ENCODE data around the gene CEACAM6.

Gene CEACAM6

GRCh38 chr19:41795031-41795461 lies 39.7 kb downstream of the CEACAM6 start:
- no peaks in the 10 kb centered on the region for H3K9me3 ChIP-seq
- DNase-seq (ENCODE audit: low spot score in 2 of 2) = peak; percentile 18 to 77
- no peak overlapping the region for H3K4me3 ChIP-seq
- no peaks in the 10 kb centered on the region for H3K36me3 ChIP-seq (replicated peaks)
- peaks cover 14% of the 10 kb centered on the region for H3K27me3 ChIP-seq (ENCODE audit: low read depth)
- in situ Hi-C loops (cut with MboI; ENCODE audit: low sequenced_read_pairs) = no loop called here
- H3K4me1 ChIP-seq = no peaks in the 10 kb centered on the region

- H3K27me3 ChIP-seq (ENCODE audit: low read depth) = peaks cover 6% of the 10 kb centered on the region
- no peaks in the 10 kb centered on the region for H3K4me1 ChIP-seq
- no peaks in the 10 kb centered on the region for H3K36me3 ChIP-seq (replicated peaks)
- DNase-seq (ENCODE audit: low spot score in 2 of 2) = no peak
- H3K9me3 ChIP-seq = no peaks in the 10 kb centered on the region
- in situ Hi-C loops (cut with MboI; ENCODE audit: low sequenced_read_pairs) = no loop called here
- no peak within 1 kb of the TSS for H3K4me3 ChIP-seq
These were observed 41.0 kb downstream of the CEACAM6 start, which contains the start of gene CEACAM3 for GRCh38 chr19:41796362-41796761. CEACAM3 (plus strand) TSS chr19:41796587; CDS start chr19:41796678, 91 bp downstream.

- H3K9me3 ChIP-seq = no peaks in the 10 kb centered on the region
- in situ Hi-C loops (cut with MboI; ENCODE audit: low sequenced_read_pairs) = no loop called here
- DNase-seq (ENCODE audit: low spot score in 2 of 2) = no peak
- H3K27me3 ChIP-seq (ENCODE audit: low read depth) = peaks cover 6% of the 10 kb centered on the region
- no peaks in the 10 kb centered on the region for H3K36me3 ChIP-seq (replicated peaks)
- no peaks in the 10 kb centered on the region for H3K4me1 ChIP-seq
- no peak overlapping the region for H3K4me3 ChIP-seq
These were observed 41.6 kb downstream of the CEACAM6 start for GRCh38 chr19:41796901-41797300.

- no peak for DNase-seq (ENCODE audit: low spot score in 2 of 2)
- peaks cover 6% of the 10 kb centered on the region for H3K27me3 ChIP-seq (ENCODE audit: low read depth)
- in situ Hi-C loops (cut with MboI; ENCODE audit: low sequenced_read_pairs) = no loop called here
- H3K9me3 ChIP-seq = no peaks in the 10 kb centered on the region
- H3K4me1 ChIP-seq = no peaks in the 10 kb centered on the region
- H3K4me3 ChIP-seq = no peak overlapping the region
- no peaks in the 10 kb centered on the region for H3K36me3 ChIP-seq (replicated peaks)
These were observed 44.2 kb downstream of the CEACAM6 start for GRCh38 chr19:41799444-41800000.

GRCh38 chr19:41801031-41801430 lies 45.7 kb downstream of the CEACAM6 start:
- Histone ChIP-seq H3K27me3 (ENCODE audit: low read depth) (peaks cover 12% of the 10 kb centered on the region), H3K9me3 (no peaks in the 10 kb centered on the region), H3K4me1 (no peaks in the 10 kb centered on the region), H3K4me3 (no peak overlapping the region), H3K36me3 (replicated peaks) (no peaks in the 10 kb centered on the region)
- no peak for DNase-seq (ENCODE audit: low spot score in 2 of 2)
- in situ Hi-C loops (cut with MboI; ENCODE audit: low sequenced_read_pairs) = no loop called here

- Histone ChIP-seq H3K27me3 (ENCODE audit: low read depth) (peaks cover 12% of the 10 kb centered on the region), H3K4me1 (no peaks in the 10 kb centered on the region), H3K36me3 (replicated peaks) (no peaks in the 10 kb centered on the region), H3K9me3 (no peaks in the 10 kb centered on the region), H3K4me3 (no peak overlapping the region)
- in situ Hi-C loops (cut with MboI; ENCODE audit: low sequenced_read_pairs) = no loop called here
- DNase-seq (ENCODE audit: low spot score in 2 of 2) = no peak
These were observed 46.5 kb downstream of the CEACAM6 start for GRCh38 chr19:41801792-41802211.

- Histone ChIP-seq H3K4me3 (no peak overlapping the region), H3K4me1 (no peaks in the 10 kb centered on the region), H3K27me3 (ENCODE audit: low read depth) (peaks cover 12% of the 10 kb centered on the region), H3K9me3 (no peaks in the 10 kb centered on the region), H3K36me3 (replicated peaks) (no peaks in the 10 kb centered on the region)
- in situ Hi-C loops (cut with MboI; ENCODE audit: low sequenced_read_pairs) = no loop called here
- no peak for DNase-seq (ENCODE audit: low spot score in 2 of 2)
These were observed 47.4 kb downstream of the CEACAM6 start for GRCh38 chr19:41802770-41803169.

- in situ Hi-C loops (cut with MboI; ENCODE audit: low sequenced_read_pairs) = no loop called here
- Histone ChIP-seq H3K27me3 (ENCODE audit: low read depth) (peaks cover 12% of the 10 kb centered on the region), H3K4me1 (no peaks in the 10 kb centered on the region)
These were observed 49.0 kb downstream of the CEACAM6 start for GRCh38 chr19:41804336-41804735.

GRCh38 chr19:41807176-41807575 lies 51.8 kb downstream of the CEACAM6 start:
- no peaks in the 10 kb centered on the region for H3K9me3 ChIP-seq
- DNase-seq (ENCODE audit: low spot score in 2 of 2) = no peak
- no peaks in the 10 kb centered on the region for H3K4me1 ChIP-seq
- in situ Hi-C loops (cut with MboI; ENCODE audit: low sequenced_read_pairs) = no loop called here
- H3K36me3 ChIP-seq (replicated peaks) = no peaks in the 10 kb centered on the region
- no peak overlapping the region for H3K4me3 ChIP-seq
- H3K27me3 ChIP-seq (ENCODE audit: low read depth) = peaks cover 12% of the 10 kb centered on the region

More at GRCh38 chr19:41804336-41804735, 49.0 kb downstream of the CEACAM6 start:
- no peak for DNase-seq (ENCODE audit: low spot score in 2 of 2)
- Histone ChIP-seq H3K9me3 (no peaks in the 10 kb centered on the region), H3K4me3 (no peak overlapping the region), H3K36me3 (replicated peaks) (no peaks in the 10 kb centered on the region)

GRCh38 chr19:41808663-41809566 lies 53.6 kb downstream of the CEACAM6 start:
- Histone ChIP-seq H3K9me3 (no peaks in the 10 kb centered on the region), H3K36me3 (replicated peaks) (no peaks in the 10 kb centered on the region), H3K27me3 (ENCODE audit: low read depth) (peaks cover 12% of the 10 kb centered on the region), H3K4me3 (no peak overlapping the region), H3K4me1 (no peaks in the 10 kb centered on the region)
- in situ Hi-C loops (cut with MboI; ENCODE audit: low sequenced_read_pairs) = no loop called here
- DNase-seq (ENCODE audit: low spot score in 2 of 2) = no peak

GRCh38 chr19:41810301-41810700 lies 55.0 kb downstream of the CEACAM6 start:
- no peaks in the 10 kb centered on the region for H3K9me3 ChIP-seq
- H3K4me3 ChIP-seq = no peak overlapping the region
- no peak for DNase-seq (ENCODE audit: low spot score in 2 of 2)
- no peaks in the 10 kb centered on the region for H3K36me3 ChIP-seq (replicated peaks)
- no peaks in the 10 kb centered on the region for H3K4me1 ChIP-seq
- in situ Hi-C loops (cut with MboI; ENCODE audit: low sequenced_read_pairs) = no loop called here
- peaks cover 1% of the 10 kb centered on the region; the same call in 1 of the 2 replicates for H3K27me3 ChIP-seq (ENCODE audit: low read depth)

GRCh38 chr19:41811036-41811435 lies 55.7 kb downstream of the CEACAM6 start:
- Histone ChIP-seq H3K9me3 (no peaks in the 10 kb centered on the region), H3K4me3 (no peak overlapping the region), H3K4me1 (no peaks in the 10 kb centered on the region), H3K36me3 (replicated peaks) (no peaks in the 10 kb centered on the region), H3K27me3 (ENCODE audit: low read depth) (no peaks in the 10 kb centered on the region)
- no peak for DNase-seq (ENCODE audit: low spot score in 2 of 2)
- in situ Hi-C loops (cut with MboI; ENCODE audit: low sequenced_read_pairs) = no loop called here

GRCh38 chr19:41811981-41812380 lies 56.7 kb downstream of the CEACAM6 start:
- no peaks in the 10 kb centered on the region for H3K36me3 ChIP-seq (replicated peaks)
- no peaks in the 10 kb centered on the region for H3K9me3 ChIP-seq
- no peak overlapping the region for H3K4me3 ChIP-seq
- no peaks in the 10 kb centered on the region for H3K4me1 ChIP-seq
- H3K27me3 ChIP-seq (ENCODE audit: low read depth) = no peaks in the 10 kb centered on the region
- in situ Hi-C loops (cut with MboI; ENCODE audit: low sequenced_read_pairs) = no loop called here
- DNase-seq (ENCODE audit: low spot score in 2 of 2) = no peak

- DNase-seq (ENCODE audit: low spot score in 2 of 2) = no peak
These were observed 58.6 kb downstream of the CEACAM6 start for GRCh38 chr19:41813911-41814310.

More at GRCh38 chr19:41813911-41814310, 58.6 kb downstream of the CEACAM6 start:
- in situ Hi-C loops (cut with MboI; ENCODE audit: low sequenced_read_pairs) = no loop called here
- Histone ChIP-seq H3K4me3 (no peak overlapping the region), H3K4me1 (no peaks in the 10 kb centered on the region), H3K36me3 (replicated peaks) (no peaks in the 10 kb centered on the region), H3K9me3 (no peaks in the 10 kb centered on the region), H3K27me3 (ENCODE audit: low read depth) (peaks cover 6% of the 10 kb centered on the region)
